COLO668 (cell line): ENCODE data around the gene HTD2.

Experiments used
- DNase-seq: peaks from one replicate; lab custom pipeline; 2025; ENCODE audit not compliant: unreplicated experiment; lab: John Stamatoyannopoulos, UW

HTD2 gene

GRCh38 chr3:58291671-58292338 is 14.5 kb upstream of the HTD2 start:
- no peak for DNase-seq

GRCh38 chr3:58292866-58293265 is 13.5 kb upstream of the HTD2 start:
- no peak for DNase-seq

- DNase-seq: no peak
These were observed 12.8 kb upstream of the HTD2 start for GRCh38 chr3:58293516-58293915.

GRCh38 chr3:58296269-58296668 is 10.1 kb upstream of the HTD2 start:
- no peak for DNase-seq

- no peak for DNase-seq
These were observed 9.5 kb upstream of the HTD2 start for GRCh38 chr3:58296843-58297242.

GRCh38 chr3:58298190-58298589 is 8.1 kb upstream of the HTD2 start:
- DNase-seq: no peak

GRCh38 chr3:58299075-58299474 is 7.2 kb upstream of the HTD2 start:
- no peak for DNase-seq

GRCh38 chr3:58299839-58300516 is 6.3 kb upstream of the HTD2 start:
- DNase-seq: no peak

- peak; percentile 14 for DNase-seq
These were observed 1.4 kb downstream of the HTD2 start for GRCh38 chr3:58307639-58308215.

GRCh38 chr3:58308728-58309127 is 2.4 kb downstream of the HTD2 start:
- DNase-seq: no peak

GRCh38 chr3:58317811-58318210 is 11.5 kb downstream of the HTD2 start:
- no peak for DNase-seq

- DNase-seq: no peak
These were observed 15.5 kb downstream of the HTD2 start for GRCh38 chr3:58321791-58322190.

- DNase-seq: no peak
These were observed 16.5 kb downstream of the HTD2 start for GRCh38 chr3:58322793-58323192.

GRCh38 chr3:58323529-58324390 is 17.4 kb downstream of the HTD2 start:
- no peak for DNase-seq

GRCh38 chr3:58324391-58325390 is 18.4 kb downstream of the HTD2 start:
- DNase-seq: no peak

- DNase-seq: no peak
These were observed 19.2 kb downstream of the HTD2 start for GRCh38 chr3:58325525-58325992.

- DNase-seq: no peak
These were observed 20.1 kb downstream of the HTD2 start for GRCh38 chr3:58326267-58326900.

GRCh38 chr3:58329150-58329921 is 23.0 kb downstream of the HTD2 start:
- no peak for DNase-seq

- no peak for DNase-seq
These were observed 23.6 kb downstream of the HTD2 start for GRCh38 chr3:58329922-58330413.
